HG03108 (cell line): ENCODE measurements around the gene PTMA.

Experiments used
- ATAC-seq: cut with Tn5 transposase; IDR thresholded peaks from one replicate; pipeline ENCODE4 v1.9.1; 2021; ENCODE audit warnings: moderate library complexity; ENCODE audit not compliant: unreplicated experiment

The PTMA gene

GRCh38 chr2:231674587-231675338 lies 33.6 kb upstream of the PTMA start:
- ATAC-seq, result peak; percentile 16

- ATAC-seq, result no peak
Measured at GRCh38 chr2:231676243-231676642, 32.1 kb upstream of the PTMA start.

- no peak for ATAC-seq
Measured at GRCh38 chr2:231677632-231678104, 30.7 kb upstream of the PTMA start.

- ATAC-seq, result no peak
Measured at GRCh38 chr2:231679908-231680284, 28.4 kb upstream of the PTMA start.

GRCh38 chr2:231680285-231680991 lies 27.9 kb upstream of the PTMA start:
- peak; percentile 9 for ATAC-seq

GRCh38 chr2:231680992-231681852 lies 27.1 kb upstream of the PTMA start:
- ATAC-seq, result peak; percentile 65

- ATAC-seq, result no peak
Measured at GRCh38 chr2:231682603-231683291, 25.6 kb upstream of the PTMA start.

- no peak for ATAC-seq
Measured at GRCh38 chr2:231683292-231684235, 24.8 kb upstream of the PTMA start.

- ATAC-seq, result no peak
Measured at GRCh38 chr2:231684314-231685223, 23.8 kb upstream of the PTMA start.

- ATAC-seq, result no peak
Measured at GRCh38 chr2:231685349-231686191, 22.8 kb upstream of the PTMA start.

- ATAC-seq, result no peak
Measured at GRCh38 chr2:231686192-231687100, 21.9 kb upstream of the PTMA start.

- ATAC-seq, result peak; percentile 60
Measured at GRCh38 chr2:231687133-231687852, 21.0 kb upstream of the PTMA start.

GRCh38 chr2:231687961-231688360 lies 20.4 kb upstream of the PTMA start:
- ATAC-seq, result no peak

GRCh38 chr2:231688719-231689118 lies 19.6 kb upstream of the PTMA start:
- ATAC-seq, result no peak

- no peak for ATAC-seq
Measured at GRCh38 chr2:231689124-231689893, 19.0 kb upstream of the PTMA start.
